HG02840 (cell line): ENCODE results near the gene KCNQ4.

ENCODE experiments used
- ATAC-seq: cut with Tn5 transposase; IDR thresholded peaks from one replicate; pipeline ENCODE4 v1.9.1; 2021; ENCODE audit warnings: mild to moderate bottlenecking, moderate library complexity, moderate number of reproducible peaks; ENCODE audit not compliant: unreplicated experiment, low FRiP score

KCNQ4 gene

DNA sequence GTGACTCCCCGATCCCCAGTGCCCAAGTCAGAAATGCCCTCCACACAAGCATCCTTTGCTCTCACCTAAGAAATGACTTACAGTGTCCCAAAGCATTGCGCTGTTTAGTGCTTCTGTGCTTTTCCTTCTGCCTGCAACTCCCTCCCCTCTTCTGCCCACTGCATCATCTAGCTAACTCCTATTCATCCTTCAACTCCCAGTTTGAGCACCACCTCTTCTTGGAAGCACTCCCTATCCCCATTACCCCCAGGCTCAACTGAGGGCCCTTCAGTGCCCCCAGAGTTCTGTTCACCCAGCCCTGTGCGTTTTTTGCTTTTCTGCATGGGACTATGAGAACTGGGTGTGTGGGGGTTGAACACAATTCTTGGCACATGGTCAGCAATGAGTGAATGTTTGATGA, 10.0 kb downstream of the KCNQ4 start:
- no peak for ATAC-seq

DNA sequence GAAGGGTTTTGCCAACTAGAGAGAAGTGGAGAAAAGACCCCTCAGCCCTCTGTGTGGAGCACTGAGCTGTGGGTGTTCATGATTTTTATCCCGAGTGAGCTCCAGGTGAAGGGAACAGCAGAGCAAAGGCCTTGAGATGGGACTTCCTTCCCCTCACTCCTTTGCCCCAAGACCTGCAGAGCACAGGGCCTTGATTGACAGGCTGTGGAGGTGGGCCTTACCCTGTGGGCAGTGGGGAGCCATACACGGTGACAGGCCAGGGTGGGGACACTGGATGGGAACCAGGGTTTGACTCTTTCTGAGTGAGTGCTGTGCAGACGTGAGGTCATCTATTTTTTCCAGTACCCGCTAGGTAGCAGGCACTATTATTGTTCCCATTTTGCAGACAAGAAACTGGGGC, 10.5 kb downstream of the KCNQ4 start:
- no peak for ATAC-seq

DNA sequence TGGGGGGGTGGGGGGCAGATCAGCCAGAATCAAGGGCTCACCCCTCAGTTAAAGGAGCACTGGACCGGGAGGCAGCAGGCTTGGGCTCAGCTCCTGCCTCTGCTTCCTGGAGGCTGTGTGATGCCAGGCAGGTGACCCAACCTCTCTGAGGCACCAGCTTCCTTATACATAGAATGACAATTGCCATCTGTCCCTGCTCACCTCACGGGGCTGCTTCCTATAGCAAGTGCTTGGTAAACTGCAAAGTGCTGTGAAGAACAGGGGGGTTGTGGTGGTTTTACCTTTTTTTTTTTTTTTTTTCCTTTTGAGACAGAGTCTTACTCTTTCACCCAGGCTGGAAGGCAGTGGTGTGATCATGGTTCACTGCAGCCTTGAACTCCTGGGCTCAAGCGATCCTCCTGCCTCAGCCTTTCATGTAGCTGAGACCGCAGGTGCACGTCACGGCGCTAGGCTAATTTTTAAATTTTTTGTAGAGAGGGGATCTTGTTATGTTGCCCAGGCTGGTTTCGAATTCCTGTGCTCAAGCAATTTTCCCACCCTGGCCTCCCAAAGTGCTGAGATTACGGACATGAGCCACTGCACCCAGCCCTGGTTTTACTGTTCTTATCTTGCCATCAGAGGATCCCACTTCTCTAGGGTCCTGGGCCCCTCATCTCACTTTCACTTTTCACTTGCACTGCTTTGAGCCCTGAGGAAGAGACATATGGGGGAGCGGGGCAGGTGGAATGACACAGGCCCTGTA, 11.6 kb downstream of the KCNQ4 start:
- ATAC-seq = no peak

DNA sequence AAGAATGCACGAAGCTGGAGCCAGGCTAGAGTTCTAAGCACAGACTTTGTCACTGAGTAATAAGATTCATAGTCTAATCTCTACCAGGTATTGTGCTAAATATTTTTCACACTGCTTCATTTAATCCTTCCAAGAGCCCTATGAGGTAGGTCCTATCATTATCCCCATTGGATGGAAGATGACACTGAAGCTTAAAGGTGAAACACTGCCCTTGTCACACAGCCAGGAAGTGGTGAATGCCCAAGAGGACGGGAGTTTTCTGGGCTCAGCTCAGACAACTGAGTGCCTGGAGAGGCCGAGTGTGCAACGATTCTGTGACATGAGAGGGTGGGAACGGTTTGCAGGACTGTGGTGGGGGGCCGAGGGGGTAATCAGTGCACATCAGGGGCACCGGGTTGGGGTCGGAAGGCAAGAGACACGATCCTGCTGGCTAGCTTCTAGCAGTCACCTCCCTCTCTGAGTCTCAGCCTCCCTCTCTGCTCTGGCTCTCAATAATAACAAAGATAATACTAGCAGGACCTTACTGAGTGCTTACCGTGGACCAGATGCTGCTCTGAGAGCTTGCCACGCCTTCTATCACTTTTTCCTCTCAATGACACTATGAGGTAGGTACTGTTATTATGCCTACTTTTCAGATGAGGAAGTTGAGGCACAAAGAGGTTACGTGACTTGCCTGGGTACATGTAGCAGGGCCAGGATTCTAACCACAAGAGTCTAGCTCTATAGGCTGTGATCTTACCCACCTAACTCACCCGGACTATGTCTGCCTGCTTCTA, 12.4 kb downstream of the KCNQ4 start:
- ATAC-seq = no peak

DNA sequence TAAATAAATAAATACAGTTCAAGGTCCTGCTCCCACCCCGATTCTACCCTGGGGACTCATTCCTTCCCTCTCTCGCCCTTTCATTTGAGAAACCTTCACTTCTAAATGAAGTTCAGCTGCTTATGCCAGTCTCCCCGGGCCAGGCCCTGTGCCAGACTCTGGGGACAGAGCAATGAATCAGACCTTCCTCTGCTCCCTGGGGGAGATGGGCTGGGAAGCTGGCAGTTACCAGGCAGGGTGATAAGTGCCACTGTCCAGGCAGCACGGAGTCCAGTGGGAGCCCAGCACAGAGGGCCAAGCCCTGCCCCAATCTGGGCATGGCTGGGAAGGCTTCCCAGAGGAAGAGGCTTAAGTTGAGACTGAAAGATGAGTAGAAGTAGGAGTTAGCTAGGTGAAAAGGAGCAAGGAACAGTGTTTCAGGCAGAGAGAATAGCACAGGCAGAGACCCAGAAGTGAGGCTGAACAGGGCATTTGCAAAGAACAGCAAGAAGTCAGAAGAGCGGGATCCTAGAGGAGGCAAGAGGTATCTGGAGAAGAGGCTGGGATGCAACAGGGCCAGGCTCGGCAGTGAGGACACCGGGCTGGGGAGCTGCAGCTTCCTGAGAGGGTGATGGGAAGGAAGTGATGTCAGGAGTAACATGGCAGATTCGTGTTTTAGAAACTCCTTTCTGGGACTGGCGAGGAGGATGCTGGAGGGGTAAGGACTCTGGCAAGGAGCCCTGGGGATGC, 13.5 kb downstream of the KCNQ4 start:
- no peak for ATAC-seq

DNA sequence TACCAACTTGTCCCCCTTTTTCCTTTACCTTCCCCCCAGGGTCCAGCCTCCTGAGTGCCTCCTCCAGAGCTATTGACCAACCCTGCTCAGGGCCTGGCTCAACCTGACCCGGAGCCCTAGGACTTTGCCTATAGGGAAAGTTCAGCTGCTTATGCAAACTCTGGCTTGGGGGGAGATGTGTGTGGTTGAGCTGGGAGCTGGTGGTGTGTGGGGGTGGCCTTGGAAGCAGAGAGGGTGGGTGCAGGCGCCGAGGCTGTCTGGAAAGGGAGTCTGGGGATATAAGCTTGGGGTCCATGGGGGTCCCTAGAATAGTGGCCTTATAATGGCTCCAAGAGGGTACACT, 14.1 kb downstream of the KCNQ4 start:
- no peak for ATAC-seq

DNA sequence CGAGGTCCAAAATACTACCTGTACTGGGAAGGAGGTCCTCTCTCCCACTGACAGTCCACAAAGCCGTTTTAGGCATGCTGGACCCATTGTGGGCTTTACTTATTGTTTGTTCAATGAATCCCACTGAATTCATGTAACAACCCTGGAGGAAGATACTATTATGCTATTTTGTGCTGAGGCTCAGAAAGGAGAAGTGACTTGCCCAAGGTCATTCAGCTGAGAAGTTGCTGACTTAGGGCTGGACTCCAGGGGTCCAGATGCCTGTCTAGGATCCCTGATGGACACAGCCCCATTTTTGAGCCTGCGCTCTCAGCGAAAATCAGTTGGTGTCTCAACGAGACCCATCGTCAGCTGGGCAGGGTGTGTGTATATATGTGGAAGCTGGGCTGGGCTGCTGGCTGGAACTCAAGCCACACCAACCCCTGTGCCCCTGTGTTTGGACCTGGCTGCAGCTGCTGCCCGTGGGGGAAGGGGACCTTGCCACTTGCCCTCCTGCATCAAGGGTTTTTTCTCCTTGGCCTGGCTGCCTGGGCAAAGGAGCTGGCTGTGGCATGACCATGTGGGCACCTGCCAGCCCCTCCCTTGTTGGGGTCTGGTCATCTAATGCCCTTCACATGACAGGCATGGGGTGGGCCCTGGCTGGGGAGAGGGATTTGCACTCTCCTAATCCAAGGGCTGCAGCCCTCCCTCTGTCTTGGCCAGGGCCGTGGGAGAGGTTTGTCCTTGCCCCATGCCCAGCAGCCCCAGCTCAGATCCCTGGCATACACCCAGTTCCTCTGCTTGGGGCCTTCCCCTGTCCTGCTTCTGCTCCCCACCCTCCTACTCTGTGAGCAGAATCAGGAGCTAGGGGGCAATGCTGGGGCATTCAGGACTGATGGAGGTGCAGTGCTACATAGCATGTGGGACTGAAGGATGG, 15.0 kb downstream of the KCNQ4 start:
- no peak for ATAC-seq

DNA sequence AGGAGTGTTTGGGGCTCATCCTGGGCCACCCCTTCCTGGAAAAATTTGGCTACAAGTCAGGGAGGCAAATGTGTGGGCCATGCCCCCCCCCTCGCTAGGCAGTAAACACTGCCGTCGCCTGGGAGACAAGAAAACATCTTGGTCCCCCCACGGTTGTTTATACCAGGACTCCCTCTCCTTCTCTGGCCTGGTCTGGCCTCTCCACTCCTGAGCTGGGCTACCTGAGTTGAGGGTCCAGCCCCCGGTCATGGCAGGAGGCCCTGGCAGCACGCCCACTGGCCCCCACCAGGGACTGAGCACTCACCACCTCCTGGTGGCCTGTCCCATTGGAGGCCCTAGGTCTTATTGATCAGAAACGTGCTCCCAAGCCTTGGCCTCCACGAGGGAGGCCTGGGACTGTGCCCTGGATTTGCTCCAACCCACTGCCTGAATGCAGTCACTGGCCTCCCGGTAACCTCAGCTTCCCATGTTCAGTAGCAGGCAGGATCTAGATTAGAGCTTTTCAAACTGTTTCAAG, 15.8 kb downstream of the KCNQ4 start:
- ATAC-seq = no peak

DNA sequence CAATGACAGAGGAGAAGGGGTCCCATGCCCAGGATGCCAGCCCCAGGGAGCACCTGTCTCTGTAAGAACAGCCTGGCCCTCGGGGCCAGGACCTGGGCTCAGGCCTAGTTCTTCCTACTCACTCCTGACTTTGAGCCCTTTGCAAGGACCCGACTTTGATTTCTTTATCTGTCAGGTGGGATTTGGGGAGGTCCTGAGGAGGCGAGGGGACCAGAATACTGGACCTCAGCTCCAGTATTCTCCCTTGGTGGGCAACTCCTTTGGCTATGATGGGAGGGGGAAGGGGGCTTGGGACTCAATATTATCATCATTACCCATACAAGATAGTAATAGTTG, 18.1 kb downstream of the KCNQ4 start:
- ATAC-seq = no peak

DNA sequence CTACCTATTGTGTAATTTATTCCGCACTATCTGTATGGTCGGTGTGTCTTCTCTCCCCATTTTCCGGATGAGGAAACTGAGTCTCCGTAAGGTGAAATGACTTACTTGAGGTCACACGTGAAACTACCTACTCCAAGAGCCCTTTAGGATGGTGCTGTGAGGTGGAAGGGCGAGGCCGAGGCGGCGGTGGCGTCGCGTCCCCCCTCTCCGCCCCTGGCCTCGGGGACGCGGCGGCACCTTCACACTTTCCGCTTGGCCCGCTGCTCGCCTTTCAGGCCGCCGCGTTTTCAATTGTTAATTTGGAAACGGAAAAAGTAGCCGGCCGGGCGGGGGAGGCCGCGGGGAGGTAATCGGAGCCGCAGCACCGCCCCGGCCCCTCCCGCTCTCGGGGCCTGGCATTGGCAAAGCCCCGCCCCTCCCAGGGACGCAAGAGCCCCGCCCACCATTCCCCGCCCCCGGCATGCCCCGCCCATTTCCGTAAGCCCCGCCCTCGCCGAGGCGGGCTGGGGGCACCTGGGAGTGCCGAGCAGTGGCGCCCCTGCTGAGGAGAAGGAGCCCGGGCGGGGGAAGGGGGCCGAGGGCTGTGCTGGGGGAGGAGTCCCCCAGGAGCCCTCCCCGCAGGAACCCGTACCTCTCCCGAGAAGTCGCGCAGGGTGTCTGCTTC, 18.6 kb downstream of the KCNQ4 start:
- ATAC-seq = peak; percentile 52

DNA sequence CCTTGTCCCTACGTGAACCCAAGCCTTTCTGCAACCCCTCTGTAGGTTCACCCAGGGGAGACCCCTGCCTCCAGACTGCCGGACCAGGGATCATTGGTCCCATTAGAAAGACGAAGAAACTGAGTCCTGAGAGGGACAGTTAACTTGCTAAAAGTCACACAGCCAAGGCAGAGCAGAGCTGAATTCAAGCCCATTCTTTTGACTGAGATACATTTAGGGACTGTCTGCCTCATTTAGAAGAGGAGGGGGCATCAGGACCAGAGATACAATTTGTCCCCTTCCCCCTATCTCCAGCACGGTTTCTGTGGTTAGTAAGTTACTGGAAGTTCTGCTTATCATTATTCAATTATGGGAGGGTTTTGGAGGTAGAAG, 19.1 kb downstream of the KCNQ4 start:
- ATAC-seq = peak; percentile 4

DNA sequence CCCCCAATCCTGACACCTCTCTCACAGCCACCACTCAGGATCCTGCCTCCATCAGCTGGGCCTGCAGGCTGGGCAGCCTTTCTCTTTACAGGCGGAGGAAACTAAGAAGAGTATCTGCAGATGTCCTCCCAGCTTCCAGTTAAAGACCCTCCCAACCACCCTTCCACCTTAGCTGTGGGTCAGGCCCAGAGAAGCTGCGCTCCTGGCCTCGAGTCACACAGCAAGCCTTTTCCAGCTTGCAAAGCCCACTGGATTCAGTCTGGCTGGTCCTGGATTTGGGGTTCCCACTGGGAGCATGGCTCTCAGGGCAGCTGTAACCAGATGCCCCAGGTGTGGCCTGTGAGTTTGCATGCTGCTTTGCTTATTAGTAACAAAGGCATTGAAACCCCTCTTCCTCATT, 19.9 kb downstream of the KCNQ4 start:
- no peak for ATAC-seq

DNA sequence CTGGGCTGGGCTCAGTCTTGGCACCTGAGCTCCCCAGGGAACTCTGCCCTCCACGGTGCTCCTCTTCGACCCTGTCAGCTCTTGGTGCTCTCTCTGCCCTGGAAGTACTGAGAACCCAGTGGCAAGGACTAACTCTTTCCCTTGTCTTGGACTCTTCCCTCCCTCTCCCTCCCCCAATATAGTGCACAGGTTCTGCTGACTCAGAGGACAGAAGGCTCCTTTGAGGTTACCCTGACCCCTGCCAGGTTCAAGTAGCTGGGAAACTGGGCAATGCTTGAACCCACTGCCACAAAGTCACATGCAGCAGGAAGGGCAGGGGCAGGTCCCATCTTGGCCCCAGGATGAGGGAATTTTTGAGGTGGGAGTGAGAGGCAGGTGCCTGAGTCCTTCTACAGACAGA, 20.3 kb downstream of the KCNQ4 start:
- ATAC-seq = no peak

DNA sequence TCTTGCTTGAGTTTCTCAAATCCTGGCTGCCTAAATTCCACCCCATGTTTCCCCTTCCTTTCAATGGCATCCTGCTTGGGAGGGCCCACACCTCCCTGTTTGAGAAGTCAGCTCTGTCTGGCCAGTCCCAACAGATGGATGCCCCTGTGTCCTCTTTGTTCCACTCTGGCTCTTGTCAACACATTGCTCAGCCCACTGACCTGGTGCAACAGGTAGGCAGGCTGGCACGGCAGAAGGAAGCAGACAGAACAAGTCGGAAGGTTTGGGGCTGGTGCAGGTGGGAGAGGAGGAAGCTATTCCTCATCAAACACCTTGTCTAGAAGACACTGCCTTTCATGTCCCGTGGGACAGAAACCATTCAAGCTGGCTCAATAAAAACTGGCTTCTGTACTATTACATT, 22.7 kb downstream of the KCNQ4 start:
- no peak for ATAC-seq

DNA sequence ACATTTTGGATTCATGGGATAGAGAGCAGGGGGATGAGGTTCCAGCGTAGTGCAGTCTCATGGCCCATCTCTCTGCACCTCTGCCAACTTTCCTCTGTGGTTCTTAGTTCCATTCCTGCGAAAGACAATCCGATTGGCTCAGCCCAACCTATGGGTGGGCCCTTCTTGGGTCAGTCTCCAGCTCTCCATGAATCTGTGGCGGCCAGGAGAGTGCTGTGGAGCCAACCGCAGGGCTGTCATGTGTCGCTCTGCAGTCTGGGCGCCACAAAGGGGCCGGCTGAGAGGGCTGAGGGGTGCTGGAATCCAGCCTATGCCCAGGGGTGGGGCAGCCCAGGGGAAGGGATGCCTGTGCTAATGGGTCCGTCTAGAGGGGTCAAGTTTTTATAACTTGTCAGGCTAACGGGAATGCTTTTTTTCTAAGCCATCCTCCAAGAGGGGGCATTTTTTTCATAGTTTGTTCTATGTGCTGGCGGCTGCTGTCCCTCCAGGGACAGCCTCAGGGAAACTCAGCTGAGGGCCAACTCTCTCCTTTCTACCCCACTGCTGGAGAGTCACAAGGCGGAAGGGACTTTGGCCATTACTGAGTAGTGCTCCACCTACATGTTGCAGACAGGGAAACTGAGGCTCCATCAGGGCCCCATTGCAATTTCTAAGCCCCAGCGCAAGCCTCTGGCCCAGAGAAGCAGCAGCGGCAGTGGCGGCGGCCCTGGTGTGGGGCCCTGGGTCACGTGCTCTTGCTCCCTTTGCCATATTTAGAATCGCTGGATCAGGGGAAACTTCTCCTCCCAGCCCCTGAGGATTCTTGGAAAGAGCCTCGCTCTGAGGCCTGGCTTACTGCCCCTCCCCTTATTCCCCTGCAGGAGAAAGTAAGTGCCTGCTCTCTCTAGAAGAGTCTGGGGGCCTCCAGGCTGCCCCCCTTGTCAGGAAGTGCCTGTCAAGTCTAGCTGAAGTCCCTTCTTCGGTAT, 23.4 kb downstream of the KCNQ4 start:
- ATAC-seq = no peak

DNA sequence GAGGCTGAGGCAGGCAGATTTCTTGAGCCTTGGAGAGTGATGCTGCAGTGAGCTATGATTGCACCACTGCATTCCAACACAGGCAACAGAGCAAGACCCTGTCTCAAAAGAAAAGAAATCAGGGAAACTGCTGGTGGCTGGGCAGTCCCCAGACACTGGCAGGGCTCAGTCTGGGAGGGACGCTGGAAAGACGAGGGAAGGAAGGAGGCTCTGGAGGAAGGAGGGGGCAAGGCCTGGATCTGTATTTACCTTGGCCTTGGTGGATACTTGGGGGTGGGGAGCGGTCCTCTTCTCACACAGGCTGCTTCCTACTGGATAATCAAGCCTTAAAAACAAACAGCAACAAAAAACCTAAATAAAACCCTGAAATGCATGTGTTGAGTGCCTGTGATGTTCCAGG, 24.4 kb downstream of the KCNQ4 start:
- no peak for ATAC-seq

DNA sequence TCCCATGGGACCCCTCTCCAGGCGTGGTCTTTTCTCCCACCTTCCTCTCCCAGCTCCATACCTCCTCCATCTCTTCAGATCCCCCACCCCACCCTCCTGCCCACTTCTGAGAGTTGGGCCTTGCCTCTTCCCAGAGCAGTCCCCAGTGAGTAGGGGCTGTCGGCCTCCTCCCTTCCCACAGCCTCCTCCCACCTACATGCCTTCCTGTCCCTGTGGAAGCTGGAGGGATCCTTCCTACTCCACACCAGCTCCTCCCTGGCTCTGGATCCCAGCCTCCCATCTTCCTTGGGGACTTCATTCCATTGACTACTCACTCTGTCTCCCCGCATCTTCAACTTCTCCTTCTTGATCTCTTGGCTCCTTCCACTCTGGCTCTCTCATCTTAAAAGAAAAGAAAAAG, 24.9 kb downstream of the KCNQ4 start:
- no peak for ATAC-seq

DNA sequence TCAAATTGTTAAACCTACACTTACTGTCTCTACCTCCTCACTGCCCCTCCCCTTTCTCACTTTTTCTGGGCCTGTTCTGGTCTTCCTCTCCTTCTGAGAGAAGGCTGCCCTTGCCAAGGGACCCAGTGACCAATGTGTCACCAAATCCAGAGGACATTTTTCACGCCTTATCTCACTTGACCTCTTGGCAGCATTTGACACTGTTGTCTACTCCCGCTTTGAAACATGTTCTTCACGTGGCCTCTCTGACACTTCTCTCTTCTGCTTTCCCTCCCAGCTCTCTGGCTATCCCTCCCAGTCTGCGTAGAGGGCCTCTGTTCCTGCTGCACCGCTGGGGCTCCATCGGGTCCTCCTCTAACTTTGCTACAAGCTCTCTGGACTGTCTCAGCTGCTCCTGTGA, 25.3 kb downstream of the KCNQ4 start:
- no peak for ATAC-seq

DNA sequence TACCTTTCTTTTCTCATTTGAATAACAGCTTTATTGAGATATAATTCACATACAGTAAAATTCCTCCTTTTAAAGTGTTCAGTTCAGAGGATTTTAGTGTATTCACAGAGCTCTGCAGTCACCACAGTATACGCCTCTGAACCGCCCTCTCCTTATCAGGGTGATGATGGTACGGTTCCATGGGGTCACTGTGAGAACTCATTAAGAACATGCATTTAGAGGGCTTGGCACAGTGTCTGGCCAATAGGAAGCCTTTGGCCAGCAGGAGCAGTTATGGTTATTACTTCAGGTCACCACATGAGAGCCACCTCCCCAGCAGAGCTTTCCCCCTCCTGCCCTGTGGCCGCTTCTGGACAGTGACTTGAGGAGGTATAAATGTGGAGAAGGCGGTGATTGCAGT, 27.3 kb downstream of the KCNQ4 start:
- no peak for ATAC-seq
